HG03442 (cell line): ENCODE data around the gene HECTD3.

Source experiments
- ATAC-seq: cut with Tn5 transposase; IDR thresholded peaks from one replicate; pipeline ENCODE4 v1.9.1; 2021; ENCODE audit warnings: mild to moderate bottlenecking, moderate library complexity; ENCODE audit not compliant: unreplicated experiment

The HECTD3 gene

GRCh38 chr1:45010855-45011811 lies at the start of gene HECTD3:
Gene HECTD3 (minus strand): TSS chr1:45011324. CDS start chr1:45011257, 67 bp downstream.
- ATAC-seq, result peak; percentile 63

DNA sequence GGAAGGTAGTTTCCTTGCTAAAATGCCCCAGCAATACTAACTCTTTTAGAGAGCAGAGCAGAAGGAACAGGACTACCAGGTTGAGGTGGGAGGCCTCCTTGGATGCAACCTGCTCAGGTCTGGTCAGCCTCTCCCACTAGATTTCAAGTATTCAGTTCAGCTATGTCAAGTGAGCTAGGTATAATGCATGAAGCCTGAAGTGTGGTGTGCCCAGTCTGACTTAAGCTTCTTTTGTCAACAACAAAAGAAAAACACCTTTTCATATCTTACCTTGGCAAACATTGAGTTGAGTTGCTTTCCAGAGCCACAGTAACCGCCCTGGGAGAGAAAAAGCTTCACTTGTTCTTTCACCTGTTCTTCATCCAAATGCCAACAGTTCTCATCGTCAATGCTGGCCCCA lies 48.7 kb upstream of the HECTD3 start:
- ATAC-seq, result no peak

DNA sequence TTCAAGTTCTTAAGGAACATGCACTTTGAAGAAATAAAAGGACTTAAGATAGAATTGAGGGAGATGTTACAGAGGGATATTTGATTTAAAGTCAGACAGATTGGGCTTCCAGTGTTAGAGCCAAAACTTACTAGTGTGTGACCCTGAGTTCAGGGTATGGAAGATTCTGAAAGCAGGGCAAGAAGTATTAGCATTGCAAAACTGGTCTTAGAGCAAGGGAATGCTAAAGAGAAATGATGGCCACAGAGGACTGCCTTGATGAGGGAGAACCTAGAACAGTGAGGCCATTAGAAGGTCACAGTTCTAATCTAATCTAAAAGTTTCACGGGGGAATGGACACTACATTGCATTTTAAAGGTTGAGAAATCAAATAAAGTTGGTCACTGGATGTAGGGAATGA lies 46.4 kb upstream of the HECTD3 start:
- no peak for ATAC-seq

- ATAC-seq, result no peak
Measured at GRCh38 chr1:45051005-45051772, 40.1 kb upstream of the HECTD3 start.

- ATAC-seq, result no peak
Measured at GRCh38 chr1:45047032-45047431, 35.9 kb upstream of the HECTD3 start.

DNA sequence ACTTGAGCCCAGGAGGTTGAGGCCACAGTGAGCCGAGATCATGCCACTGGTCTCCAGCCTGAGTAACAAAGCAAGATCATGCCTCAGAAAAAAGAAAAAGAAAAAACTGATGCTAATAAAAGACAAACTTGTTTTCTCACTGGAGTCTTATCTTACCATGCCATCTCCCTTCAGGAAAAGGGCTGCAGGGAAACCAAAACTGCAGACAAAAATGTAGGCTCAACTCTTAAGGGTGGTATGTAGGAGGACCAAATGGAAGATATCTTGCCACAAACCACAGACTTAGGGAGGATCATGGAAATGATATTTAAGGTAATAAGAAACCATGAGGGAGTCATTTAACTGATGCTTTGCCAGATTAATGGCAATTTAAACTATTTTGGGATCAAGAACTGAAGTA lies 33.8 kb upstream of the HECTD3 start:
- ATAC-seq, result no peak

GRCh38 chr1:45043094-45043493 lies 32.0 kb upstream of the HECTD3 start:
- no peak for ATAC-seq

- no peak for ATAC-seq
Measured at GRCh38 chr1:45040297-45040696, 29.2 kb upstream of the HECTD3 start.

DNA sequence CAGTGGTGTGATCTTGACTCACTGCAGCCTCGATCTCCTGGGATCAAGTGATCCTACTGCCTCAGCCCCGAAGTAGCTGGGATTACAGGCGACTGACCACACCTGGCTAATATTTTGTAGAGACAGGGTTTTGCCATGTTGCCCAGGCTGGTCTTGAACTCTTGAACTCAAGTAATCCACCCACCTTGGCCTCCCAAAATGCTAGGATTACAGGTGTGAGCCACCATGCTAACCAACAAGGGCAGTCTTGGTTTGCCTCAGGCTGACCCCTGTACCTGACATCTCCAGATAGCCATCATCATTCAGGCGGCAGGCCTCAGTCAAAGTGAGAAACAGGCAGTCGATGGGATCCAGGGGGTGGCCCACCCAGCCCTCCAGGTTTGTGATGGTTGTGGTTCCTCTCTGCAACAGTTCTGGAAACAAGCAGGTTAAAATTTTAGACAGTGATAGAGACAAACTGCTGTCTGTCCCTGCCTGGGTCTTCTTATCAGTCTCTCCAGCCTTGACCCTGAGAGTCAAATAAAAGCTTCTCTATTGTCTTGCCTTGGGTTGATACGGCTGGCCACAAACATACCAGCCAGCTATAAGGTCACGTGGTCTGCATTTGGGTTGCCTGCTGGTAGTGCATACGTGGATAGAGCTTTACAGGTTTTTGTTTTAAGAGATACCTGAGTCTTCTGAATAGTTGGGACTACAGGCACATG lies 27.7 kb upstream of the HECTD3 start:
- ATAC-seq, result no peak

- no peak for ATAC-seq
Measured at GRCh38 chr1:45038240-45038639, 27.1 kb upstream of the HECTD3 start.

DNA sequence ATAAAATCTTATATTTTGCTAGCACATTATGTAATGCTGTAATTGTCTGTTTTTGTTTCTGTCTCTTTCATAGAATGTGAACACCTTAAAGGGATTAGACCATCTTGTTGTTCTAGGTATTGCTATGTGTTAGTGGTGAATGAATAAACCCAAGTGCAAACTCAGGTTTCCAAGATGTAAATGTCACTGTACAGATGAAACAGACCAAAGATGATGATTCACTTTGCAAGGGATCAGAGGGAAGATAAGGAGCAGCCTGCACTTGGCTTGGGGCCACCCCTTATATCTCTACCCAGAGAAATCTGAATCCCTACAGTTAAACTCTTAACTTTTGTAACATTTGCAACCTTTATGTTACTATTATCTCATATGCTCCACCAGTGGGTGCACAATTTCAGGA lies 26.3 kb upstream of the HECTD3 start:
- ATAC-seq, result no peak

- ATAC-seq, result no peak
Measured at GRCh38 chr1:45035631-45036301, 24.6 kb upstream of the HECTD3 start.

DNA sequence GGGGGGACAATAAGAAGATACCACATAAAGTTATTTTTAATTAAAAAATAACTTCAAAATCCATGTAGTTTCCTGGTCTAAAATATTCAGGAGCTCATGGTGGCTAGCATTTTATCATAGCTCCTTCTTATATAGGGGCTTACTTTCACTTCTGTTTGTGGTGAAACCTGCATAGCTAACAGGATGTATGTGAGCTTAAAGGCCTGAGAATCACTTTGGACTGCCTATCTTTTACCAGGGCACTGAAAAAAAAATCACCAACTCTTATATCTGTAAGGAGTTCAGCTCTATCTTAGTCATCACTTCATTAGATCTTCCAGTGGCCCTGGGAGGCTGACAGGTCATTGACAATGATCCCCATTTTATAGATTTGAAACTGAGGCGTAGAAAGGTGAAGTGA lies 22.2 kb upstream of the HECTD3 start:
- no peak for ATAC-seq

- no peak for ATAC-seq
Measured at GRCh38 chr1:45032837-45033236, 21.7 kb upstream of the HECTD3 start.

DNA sequence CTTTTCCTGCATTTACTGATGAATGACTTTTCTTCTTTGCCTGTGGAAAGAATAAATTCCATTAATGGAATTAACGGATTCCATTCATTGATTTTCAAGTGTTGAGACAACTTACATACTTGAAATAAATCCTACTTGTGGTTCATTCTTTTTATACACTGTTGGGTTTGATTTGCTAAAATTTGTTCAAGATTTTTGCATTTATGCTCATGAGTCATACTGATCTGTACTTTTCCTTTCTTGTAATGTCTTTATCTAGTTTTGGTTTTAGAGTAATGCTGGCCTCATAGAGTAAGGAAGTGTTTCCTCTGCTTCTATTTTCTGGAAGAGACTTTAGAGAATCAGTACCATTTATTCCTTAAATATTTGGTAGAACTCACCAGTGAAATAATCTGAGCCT lies 15.3 kb upstream of the HECTD3 start:
- ATAC-seq, result no peak

GRCh38 chr1:45023663-45024062 lies 12.5 kb upstream of the HECTD3 start:
- ATAC-seq, result no peak

GRCh38 chr1:45018599-45019230 lies 7.6 kb upstream of the HECTD3 start:
- peak; percentile 61 for ATAC-seq

DNA sequence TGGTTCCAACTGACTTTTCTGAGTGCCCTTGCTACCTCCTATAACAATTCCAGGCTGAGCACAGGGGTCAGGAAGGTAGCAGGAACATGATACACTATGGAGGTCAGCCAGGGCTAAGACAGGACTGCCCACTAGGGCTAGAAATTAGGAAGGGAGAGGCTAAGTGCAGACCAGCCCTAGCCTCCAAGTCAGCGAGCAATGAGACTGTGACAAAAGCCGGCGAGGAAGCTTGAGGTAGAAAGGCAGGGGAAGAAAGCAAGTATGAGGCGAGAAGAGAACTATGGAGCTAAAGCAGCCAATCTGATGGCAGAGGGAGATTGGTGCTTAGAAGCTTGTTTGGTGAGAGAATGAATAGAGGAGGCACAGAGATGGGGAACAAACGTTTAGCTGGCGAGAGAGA lies 5.6 kb upstream of the HECTD3 start:
- no peak for ATAC-seq

- no peak for ATAC-seq
Measured at GRCh38 chr1:45016090-45016697, 5.1 kb upstream of the HECTD3 start.

DNA sequence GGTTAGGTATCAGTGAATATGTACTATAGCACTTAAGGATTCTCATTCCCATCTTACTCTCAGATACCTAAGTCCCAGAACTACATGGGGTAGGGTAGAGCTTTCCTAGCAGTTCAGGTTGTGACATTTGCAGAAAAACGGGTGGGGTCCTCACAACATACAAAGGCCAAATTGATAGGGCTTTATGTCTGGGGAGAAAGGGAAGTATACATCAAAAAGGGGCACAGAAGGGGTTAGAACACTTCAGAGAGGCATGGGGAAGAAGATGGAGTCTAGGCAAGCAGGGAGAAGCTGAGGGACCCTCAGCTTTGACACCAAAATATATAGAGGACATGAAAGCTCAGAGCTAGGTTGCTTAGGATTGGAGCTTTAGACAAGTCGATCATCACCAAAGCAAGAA lies 4.6 kb upstream of the HECTD3 start:
- ATAC-seq, result no peak
